Kidney (tissue), 22 donors: ENCODE data around the gene GFI1B. TPM values are rescaled to one million over a fixed set of nuclear protein-coding genes. Genes with fewer than 3 reads are reported as not detected.

Source experiments
- DNase-seq, 5 donors: peaks; one replicate each; pipeline ENCODE4 v3.0.0-alpha.2; 2013 to 2020
- FAIRE-seq: peaks from 2 replicates; lab custom pipeline; 2012; peaks lifted over from hg19 to GRCh38; lab: Jason Lieb, UNC
- H3K27ac ChIP-seq, 2 donors: one replicate each; pipeline ENCODE4 v1.7.0; 2013; ENCODE audit warnings: low read depth in 2 of 2, low read length in 2 of 2, inconsistent platforms in 1 of 2
- H3K27me3 ChIP-seq: one replicate; pipeline ENCODE4 v1.7.1; 2013; ENCODE audit warnings: low read length, inconsistent platforms; ENCODE audit not compliant: control insufficient read depth, insufficient read depth
- H3K36me3 ChIP-seq, 3 donors: one replicate each; pipeline versions ENCODE4 v1.7.0 to v1.7.1; 2013; ENCODE audit warnings: low read length in 3 of 3, control low read depth in 1 of 3, inconsistent platforms in 1 of 3; ENCODE audit not compliant: insufficient read depth in 3 of 3, control insufficient read depth in 2 of 3
- H3K4me1 ChIP-seq, 3 donors: one replicate each; pipeline versions ENCODE4 v1.7.0 to v1.7.1; 2013; ENCODE audit warnings: low read length in 3 of 3, inconsistent platforms in 1 of 3, low read depth in 1 of 3; ENCODE audit not compliant: control insufficient read depth in 2 of 3, insufficient read depth in 2 of 3
- H3K4me3 ChIP-seq, 3 donors: one replicate each; pipeline versions ENCODE4 v1.7.0 to v1.8.1; 2013; ENCODE audit warnings: low read length in 3 of 3, control low read depth in 1 of 3, inconsistent platforms in 1 of 3
- H3K9ac ChIP-seq, 3 donors: one replicate each; pipeline versions ENCODE4 v1.7.0 to v1.7.1; 2013; ENCODE audit warnings: low read length in 3 of 3, control low read depth in 1 of 3, inconsistent platforms in 1 of 3
- H3K9me3 ChIP-seq, 3 donors: one replicate each; pipeline versions ENCODE4 v1.7.0 to v1.7.1; 2013; ENCODE audit warnings: low read length in 3 of 3, control low read depth in 1 of 3, inconsistent platforms in 1 of 3; ENCODE audit not compliant: control insufficient read depth in 2 of 3, insufficient read depth in 1 of 3
- intact Hi-C: fragments of 100-400 bp; cut with DNase I; formaldehyde crosslinking; loops from one replicate; pipeline ENCODE4 v1.11.1; 2022
- long read RNA-seq, 10 donors: library from polyadenylated mRNA in 1 of 10; unstranded in 1 of 10; transcript quantifications; one replicate each; pipeline ENCODE4 v2.0.0 and lab custom pipeline, GENCODE V29; 2021 to 2026
- polyA plus RNA-seq: library from polyadenylated mRNA; stranded (reverse); fragments of 350-450 nt; fragmentation: Illumina TruSeq; extraction: RNeasy Lipid Tissue Mini Kit (QIAGEN cat#74804); gene quantifications from one replicate; pipeline ENCODE4 v1.2.3, GENCODE V29; 2014; ENCODE audit warnings: low read depth, low replicate concordance; ENCODE audit not compliant: insufficient read depth
- total RNA-seq: library from RNA; stranded (reverse); fragmentation: NEBNext Ultra II Directional; extraction: Animal tissue kit (Norgen Biotek cat#: 25700); gene quantifications from one replicate; pipeline ENCODE4 v1.2.1, GENCODE V29; 2021
- TF ChIP-seq, protein P1 (sequence below): IDR thresholded peaks from 3 replicates; pipeline ENCODE4 v1.5.1; 2012; ENCODE audit warnings: mild to moderate bottlenecking, moderate library complexity, borderline replicate concordance; ENCODE audit not compliant: insufficient read depth; ENCODE audit errors: extremely low read depth
- donor health status: control.
- donor health status: control.
- donor health status: control.
- donor health status: control.
- donor health status: control.
- donor health status: DM: yes; HTN: yes; CAD: no.
- donor health status: Normal renal cell carcinoma (clear cell type).

GFI1B gene
- total RNA-seq (0.28 TPM), polyA plus RNA-seq (not detected)
- long read RNA-seq, donor 1, result 0 reads
- long read RNA-seq, donor 2, result 0 reads
- long read RNA-seq, donor 3, result 0 reads
- long read RNA-seq, donor 4, result 0 reads
- long read RNA-seq, donor 5, result 0 reads
- long read RNA-seq, donor 6, result 0 reads
- long read RNA-seq, donor 7, result 0 reads
- long read RNA-seq, donor 8, result 0 reads
- long read RNA-seq, donor 9, result 0 reads
- long read RNA-seq, donor 10, result 0 reads

DNA sequence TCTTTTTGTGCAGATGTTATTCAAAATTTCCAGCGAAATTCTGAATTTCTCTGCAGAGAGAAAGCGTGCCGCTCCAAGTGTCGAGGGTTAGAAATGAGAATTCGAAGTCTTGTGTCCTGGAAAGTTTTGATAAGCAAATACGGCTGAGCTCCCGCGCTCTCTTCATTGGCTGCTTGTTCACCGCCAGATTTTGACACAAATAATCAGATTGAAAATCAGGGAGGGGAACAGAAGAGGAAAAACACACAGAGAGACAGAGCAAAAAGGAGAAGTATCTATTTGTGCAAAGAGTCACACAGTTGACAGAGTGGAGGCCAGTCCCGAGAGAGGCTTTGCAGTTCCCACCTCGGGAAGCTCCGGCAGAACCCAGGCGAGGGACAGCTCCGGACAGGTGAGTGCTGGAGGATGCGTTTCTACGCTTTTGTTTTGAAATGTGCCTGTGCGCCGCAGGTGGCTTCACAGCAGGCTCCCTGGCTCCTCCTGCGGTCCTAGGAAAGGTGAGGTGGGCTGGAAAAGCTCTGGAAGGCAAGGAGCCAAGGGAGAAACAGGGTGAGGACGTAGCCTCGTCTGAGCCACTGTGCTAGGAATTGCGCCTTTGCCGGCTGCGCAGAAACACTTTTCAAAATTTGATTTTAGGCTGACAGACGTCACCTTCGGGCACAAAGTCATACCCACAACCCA is at the start of gene GFI1B:
Gene GFI1B, plus strand, starts transcription at position 244 of the 681 bp plus-strand sequence. CDS start 7,985 bp downstream, outside the sequence.
- Histone ChIP-seq H3K36me3 (no peaks in the 10 kb centered on the region), H3K4me1 (no peaks in the 10 kb centered on the region), H3K9me3 (no peaks in the 10 kb centered on the region), H3K27ac (no peak within 1 kb of the TSS), H3K27me3 (peaks cover 13% of the 10 kb centered on the region), H3K4me3 (no peak within 1 kb of the TSS), H3K9ac (no peak within 1 kb of the TSS)
- TF ChIP-seq, protein P1, sequence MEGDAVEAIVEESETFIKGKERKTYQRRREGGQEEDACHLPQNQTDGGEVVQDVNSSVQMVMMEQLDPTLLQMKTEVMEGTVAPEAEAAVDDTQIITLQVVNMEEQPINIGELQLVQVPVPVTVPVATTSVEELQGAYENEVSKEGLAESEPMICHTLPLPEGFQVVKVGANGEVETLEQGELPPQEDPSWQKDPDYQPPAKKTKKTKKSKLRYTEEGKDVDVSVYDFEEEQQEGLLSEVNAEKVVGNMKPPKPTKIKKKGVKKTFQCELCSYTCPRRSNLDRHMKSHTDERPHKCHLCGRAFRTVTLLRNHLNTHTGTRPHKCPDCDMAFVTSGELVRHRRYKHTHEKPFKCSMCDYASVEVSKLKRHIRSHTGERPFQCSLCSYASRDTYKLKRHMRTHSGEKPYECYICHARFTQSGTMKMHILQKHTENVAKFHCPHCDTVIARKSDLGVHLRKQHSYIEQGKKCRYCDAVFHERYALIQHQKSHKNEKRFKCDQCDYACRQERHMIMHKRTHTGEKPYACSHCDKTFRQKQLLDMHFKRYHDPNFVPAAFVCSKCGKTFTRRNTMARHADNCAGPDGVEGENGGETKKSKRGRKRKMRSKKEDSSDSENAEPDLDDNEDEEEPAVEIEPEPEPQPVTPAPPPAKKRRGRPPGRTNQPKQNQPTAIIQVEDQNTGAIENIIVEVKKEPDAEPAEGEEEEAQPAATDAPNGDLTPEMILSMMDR, result no peak
- DNase-seq (peak in 1 of 5 donors; percentile 16), FAIRE-seq (no peak)
- intact Hi-C loops, result no loop called here

DNA sequence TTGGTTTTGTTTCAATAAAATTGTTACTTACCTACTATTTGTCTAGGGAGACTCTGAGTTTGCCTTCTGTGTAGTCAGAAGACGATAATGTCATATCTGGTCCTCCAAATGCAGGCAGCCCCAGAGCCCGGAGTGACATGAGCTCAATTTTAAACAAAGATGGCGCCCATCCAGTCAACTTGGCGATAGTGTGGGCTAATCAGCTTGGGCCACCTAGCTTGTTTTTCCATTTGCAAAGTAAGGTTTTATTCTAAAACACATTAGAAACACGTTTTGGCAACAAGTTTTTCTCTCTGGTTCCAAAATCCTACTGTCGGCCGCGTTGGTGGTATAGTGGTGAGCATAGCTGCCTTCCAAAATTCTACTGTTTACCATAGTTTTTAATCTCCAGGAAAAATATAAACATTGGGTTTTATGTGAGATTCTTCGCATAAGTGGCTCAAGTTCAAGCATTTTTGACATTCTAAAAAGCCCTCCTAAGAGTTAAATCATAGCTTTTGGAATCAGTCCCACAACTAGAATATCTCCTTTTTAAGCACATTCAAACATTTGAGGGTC is 47.2 kb upstream of the GFI1B start:
- no peaks in the 10 kb centered on the region for H3K27me3 ChIP-seq
- no peak for FAIRE-seq
- H3K27ac ChIP-seq, result no peak overlapping the region
- H3K4me3 ChIP-seq, result no peak overlapping the region
- TF ChIP-seq, protein P1, result no peak
- no peaks in the 10 kb centered on the region for H3K4me1 ChIP-seq
- H3K9me3 ChIP-seq, result no peaks in the 10 kb centered on the region
- intact Hi-C loops, result no loop called here
- DNase-seq, result no peak
- peaks cover 5 to 19% (median 19%) of the 10 kb centered on the region in 3 donors for H3K36me3 ChIP-seq
- H3K9ac ChIP-seq, result no peak overlapping the region

DNA sequence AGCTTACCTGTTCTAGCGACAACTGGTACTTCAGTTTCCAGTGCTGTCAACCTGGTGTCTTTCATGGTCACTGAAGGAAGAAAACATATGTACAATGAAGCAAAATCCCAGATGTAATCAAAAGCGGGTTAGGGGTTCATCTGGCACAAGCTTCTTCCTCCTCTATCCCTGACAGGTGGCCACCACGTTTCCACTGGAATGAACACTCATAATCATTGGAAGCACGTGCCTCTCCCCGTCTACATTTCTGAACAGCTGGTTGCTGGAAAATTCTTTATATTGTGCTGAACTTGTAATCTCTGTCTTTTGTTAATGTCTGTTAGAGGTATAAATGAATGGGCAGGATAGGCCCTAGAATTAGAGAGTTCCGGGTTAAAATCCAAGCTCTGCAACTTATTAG is 43.5 kb upstream of the GFI1B start:
- Histone ChIP-seq H3K9me3 (no peaks in the 10 kb centered on the region), H3K27me3 (no peaks in the 10 kb centered on the region), H3K27ac (no peak overlapping the region), H3K36me3 (peaks cover 0 to 9% (median 0%) of the 10 kb centered on the region in 3 donors), H3K4me1 (peaks cover 0 to 2% (median 0%) of the 10 kb centered on the region in 3 donors), H3K9ac (no peak overlapping the region), H3K4me3 (no peak overlapping the region)
- intact Hi-C loops, result no loop called here
- FAIRE-seq, result no peak
- TF ChIP-seq, protein P1, result no peak
- no peak for DNase-seq
